Fibroblast of skin of abdomen (primary cell): Measurements from ENCODE around the gene VPS35L. TPM values are rescaled to one million over a fixed set of nuclear protein-coding genes. Genes with fewer than 3 reads are reported as not detected.

ENCODE experiments used
- DNase-seq: peaks from one replicate; pipeline ENCODE4 v3.0.0-alpha.2; 2013
- polyA plus RNA-seq, 2 experiments: library from polyadenylated mRNA; unstranded; fragments of 120-200 nt; gene quantifications; one replicate each; pipeline ENCODE4 v1.2.1, GENCODE V29; 2013; ENCODE audit not compliant: insufficient read length in 2 of 2

VPS35L gene, protein sequence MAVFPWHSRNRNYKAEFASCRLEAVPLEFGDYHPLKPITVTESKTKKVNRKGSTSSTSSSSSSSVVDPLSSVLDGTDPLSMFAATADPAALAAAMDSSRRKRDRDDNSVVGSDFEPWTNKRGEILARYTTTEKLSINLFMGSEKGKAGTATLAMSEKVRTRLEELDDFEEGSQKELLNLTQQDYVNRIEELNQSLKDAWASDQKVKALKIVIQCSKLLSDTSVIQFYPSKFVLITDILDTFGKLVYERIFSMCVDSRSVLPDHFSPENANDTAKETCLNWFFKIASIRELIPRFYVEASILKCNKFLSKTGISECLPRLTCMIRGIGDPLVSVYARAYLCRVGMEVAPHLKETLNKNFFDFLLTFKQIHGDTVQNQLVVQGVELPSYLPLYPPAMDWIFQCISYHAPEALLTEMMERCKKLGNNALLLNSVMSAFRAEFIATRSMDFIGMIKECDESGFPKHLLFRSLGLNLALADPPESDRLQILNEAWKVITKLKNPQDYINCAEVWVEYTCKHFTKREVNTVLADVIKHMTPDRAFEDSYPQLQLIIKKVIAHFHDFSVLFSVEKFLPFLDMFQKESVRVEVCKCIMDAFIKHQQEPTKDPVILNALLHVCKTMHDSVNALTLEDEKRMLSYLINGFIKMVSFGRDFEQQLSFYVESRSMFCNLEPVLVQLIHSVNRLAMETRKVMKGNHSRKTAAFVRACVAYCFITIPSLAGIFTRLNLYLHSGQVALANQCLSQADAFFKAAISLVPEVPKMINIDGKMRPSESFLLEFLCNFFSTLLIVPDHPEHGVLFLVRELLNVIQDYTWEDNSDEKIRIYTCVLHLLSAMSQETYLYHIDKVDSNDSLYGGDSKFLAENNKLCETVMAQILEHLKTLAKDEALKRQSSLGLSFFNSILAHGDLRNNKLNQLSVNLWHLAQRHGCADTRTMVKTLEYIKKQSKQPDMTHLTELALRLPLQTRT
- polyA plus RNA-seq (2013, experiment 1 of 2; ENCODE audit: insufficient read length): 51.1 TPM
- 53.1 TPM for polyA plus RNA-seq (2013, experiment 2 of 2; ENCODE audit: insufficient read length)

DNA sequence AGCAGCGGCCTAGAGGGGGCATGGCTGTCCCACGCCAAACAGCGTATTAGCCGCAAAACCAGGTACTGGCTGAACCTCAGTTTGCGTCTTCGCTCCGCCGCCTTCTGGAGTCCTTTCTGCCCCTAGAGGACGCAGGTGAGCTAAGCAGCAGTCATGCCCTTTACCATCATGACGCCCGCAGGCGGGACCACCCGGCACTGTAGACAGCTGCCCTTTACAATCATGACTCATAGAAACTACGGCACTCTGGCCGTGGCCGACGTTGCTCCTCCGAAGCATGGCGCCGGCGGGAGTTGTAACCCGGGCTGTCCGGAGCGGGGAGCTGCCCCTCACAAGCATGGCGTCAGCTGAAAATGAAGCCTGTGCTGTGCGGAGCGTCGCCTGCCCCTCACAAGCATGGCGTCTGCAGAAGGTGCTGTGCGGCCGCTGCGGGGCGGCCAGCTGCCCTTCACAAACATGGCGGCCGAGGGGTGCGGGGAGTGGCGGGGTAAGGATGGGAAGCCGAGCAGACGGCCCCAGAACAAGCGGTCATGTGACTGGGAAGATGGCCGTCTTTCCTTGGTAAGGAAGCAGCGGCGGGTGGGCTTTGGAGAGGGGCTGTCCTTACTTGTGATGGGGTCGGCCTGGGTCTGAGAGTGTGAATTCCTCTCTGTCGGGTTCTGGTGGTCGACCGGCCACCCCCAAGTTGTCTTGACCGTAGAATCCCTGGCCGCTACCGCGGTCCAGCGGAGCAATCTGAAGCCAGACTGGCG lies at the start of gene VPS35L:
TSS of gene VPS35L (plus strand) at position 518 of the 752 bp plus-strand sequence. CDS start at position 545, 27 bp downstream.
- peak; percentile 99 for DNase-seq

DNA sequence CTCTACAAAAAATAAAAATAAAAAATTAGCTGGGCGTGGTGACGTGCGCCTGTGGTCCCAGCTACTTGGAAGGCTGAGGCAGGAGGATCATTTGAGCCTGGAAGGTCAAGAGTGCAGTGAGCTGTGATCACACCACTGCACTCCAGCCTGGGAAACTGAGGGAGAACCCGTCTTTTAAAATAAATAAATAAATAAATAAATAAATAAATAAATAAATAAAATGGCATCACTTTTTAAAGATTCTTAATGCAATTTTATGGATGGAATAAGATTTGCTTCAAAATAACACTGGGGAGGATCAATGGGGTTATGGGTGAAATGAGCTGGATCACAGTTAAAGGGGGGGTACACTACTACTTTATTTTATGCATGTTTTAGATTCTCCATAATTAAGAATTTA lies 48.5 kb upstream of the VPS35L start:
- no peak for DNase-seq

DNA sequence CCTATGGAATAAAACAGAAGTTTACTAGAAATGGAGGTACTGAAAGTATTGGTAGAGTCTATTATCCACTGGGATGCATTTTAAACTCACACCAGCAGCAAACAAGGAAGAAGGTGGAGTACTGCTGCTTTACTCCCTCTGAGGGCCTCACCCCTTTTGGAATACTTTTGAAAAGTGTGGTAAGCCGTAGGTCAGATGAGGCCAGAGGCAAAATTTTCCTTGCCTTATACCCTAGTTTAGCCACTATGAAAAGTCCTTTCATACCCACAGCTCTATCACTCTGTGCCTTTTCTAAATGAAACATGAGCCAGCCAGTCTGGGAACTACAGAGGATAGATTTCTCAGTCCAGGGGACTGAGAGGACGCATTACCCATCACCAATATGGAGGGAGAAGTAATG lies 47.6 kb upstream of the VPS35L start:
- no peak for DNase-seq

DNA sequence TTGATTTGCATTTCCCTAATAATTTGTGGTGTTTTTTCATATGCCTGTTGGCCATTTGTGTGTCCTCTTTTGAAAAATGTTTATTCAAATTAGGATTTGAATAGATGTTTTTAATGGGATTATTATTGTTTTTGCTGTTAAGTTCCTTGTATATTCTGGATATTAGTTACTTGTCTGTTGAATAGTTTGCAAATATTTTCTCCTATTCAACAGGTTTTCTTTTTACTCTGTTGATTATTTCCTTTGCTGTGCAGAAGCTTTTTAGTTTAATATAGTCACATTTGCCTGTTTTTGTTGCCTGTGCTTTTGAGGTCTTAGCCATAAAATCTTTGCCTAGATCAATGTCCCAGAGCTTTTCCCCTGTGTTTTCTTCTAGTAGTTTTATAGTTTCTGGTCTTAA lies 43.2 kb upstream of the VPS35L start:
- DNase-seq: no peak

DNA sequence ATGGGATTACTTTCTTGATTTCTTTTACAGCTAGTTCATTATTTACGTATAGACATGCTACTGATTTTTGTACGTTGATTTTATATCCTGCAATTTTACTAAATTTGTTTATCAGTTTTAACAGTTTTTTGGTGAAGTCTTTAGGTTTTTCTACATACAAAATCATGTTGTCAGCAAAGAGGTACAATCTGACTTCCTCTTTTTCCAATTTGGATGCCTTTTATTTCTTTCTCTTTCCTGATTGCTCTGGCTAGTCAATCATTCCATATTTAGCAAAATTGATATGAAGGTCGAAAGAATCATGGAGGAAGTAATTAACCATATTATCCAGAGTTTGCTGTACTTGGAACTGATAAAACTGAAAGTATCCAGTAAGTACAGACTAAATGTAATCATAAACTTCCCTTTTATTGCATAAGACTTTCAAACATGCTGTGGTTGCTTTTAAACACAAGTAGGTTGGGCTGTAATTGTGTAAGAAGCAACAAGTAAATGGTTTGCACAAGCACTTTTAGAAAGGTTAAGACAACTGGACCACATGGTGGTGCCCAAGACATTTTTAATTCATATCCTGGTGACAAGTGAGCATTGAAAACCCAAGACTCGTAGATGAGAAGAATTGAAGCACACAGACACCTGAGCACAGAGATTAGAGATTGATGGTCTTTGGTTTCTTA lies 42.0 kb upstream of the VPS35L start:
- DNase-seq: no peak

DNA sequence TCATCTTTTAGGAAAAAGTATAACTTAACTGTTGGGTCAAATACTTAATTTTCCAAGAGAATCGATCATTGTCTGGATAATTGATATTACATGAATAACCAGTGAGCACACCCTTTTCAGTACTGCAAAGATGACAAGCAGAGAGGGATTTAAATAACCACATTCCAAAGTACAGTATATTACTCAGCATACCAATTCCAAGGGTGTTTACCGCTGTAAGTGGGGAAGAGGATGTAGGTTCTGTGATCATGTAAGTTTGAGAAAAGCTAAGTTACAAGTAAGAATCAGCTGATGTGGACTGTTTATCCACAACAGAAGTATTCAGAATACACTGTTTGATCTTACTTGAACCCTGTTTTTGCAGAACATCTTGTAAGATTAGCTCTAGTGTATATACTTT lies 39.7 kb upstream of the VPS35L start:
- DNase-seq: no peak

DNA sequence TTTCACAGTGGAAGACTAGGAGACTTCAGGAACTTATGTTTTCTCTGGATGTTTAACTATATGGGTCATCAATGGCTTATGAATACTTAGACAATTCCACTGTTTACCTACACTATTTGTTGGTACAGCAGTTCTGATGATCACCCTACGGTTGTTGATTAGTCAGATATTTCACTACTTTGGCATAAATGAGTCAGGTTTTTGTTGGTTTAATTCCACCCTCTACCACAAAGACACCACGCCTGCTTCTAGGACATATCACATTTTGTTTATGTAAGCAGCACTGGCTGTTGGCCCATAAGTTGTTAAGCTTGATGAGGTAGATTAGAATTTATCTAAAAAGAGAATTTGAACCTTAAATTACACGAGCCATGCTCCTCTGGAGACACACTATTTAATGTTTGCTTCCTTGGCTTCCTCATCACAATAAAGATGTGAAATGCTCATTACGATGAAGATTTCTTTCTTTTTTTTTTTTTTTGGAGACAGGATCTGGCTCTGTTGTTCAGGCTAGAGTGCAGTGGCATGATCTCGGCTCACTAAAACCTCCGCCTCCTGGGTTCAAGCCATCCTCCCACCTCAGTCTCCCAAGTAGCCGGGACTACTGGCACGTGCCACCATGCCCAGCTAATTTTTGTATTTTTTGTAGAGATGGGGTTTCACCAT lies 37.9 kb upstream of the VPS35L start:
- no peak for DNase-seq

DNA sequence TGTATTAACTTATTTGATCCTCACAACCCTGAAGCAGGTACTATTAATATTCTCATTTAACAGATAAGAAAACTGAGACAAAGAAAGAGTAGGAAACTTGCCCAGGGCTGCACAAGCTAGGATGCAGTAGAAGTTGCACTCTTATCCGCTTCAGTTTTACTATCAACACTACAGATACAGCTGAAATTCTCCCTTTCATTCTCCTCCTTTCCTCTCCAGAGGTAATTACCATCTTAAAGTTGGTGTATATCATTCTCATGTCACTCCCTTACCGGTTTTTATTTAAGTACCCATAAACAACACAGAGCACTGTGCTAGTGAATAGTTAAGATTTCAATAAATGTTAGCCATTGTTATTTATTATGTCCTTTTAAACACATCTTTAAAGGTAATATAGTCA lies 37.1 kb upstream of the VPS35L start:
- no peak for DNase-seq

DNA sequence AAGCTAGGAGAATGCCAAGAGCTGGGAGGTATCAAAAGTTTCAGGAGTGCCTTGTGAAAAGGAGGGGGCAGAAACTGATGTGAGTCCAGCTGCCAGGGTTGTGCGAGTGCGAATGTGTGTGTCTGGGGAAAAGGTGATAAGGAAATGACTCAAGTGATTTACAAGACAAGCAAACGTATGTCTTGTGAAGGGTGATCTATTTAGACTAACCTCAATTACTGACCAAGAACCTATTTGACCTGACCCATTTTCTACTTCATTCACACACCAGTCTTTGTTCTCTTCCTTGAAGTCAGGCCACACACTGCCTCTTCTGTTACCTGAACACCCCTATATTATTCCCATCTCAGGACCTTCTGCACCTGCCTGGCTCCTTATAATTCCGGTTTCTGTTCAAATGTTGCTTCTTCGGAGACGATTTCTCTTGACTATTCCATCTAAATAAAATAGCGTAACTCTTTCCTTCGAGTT lies 34.6 kb upstream of the VPS35L start:
- no peak for DNase-seq

DNA sequence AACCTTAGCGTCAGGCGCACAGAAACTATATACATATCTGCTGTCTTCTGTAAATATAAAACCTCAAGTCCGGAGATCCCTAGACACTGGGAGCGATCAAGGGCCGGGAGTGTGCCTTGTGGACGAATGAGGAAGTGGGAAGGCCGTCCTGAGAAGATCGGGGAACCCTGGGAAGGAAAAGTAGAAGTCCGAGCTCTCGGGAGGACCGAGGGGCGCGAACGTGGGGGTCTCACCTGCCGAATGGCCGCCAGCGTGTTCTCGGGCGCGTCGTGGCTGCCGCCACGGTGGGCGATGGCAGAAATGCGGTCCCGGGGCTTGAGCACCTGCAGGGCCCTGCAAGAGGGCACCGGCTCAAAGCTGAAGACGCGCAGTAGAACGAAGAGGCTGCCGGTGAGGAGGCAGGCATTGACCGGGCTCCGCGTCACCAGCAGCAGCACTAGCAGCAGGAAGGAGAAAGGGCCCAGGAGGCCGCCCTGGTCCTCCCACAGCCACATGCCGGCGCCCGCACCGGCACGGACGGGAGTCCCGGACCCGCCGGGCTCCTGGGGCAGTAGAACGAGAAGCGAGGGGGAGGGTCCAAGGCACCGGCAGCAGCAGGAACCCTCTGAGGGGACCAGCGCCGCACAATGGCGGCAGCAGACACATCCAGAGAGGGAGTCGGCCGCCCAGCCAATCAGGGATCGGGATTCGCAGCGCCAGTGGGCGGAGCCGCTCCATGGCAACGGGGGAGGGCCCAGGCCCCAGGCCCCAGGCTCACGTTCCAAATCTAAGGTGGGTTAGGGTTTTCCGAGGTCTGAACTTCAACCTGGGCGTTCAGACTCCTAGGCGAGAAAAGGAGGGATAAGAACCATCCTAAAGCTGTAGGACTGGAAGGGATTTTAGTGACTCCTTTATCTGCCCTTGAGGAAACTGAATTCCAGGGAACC lies 33.8 kb upstream of the VPS35L start, which contains the start of gene GDE1:
TSS of gene GDE1 (minus strand) at position 628 of the 926 bp plus-strand sequence. CDS start at position 494, 134 bp downstream.
- peak; percentile 88 for DNase-seq

DNA sequence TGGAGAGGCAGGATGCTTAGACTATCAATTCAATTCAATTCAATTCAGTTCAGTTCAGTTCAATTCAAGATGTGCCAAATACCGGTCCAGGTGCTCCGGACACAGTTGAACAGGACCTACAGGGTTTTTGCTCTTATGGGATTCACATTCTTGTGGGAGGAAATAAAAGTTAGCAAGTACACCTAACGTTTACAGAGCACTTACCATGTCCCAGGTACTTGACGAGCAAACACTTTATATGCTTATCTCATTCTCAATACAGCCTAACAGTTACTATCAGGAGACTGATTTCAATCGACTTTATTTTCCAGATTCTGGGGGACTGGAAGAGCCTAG lies 33.1 kb upstream of the VPS35L start:
- DNase-seq: no peak

DNA sequence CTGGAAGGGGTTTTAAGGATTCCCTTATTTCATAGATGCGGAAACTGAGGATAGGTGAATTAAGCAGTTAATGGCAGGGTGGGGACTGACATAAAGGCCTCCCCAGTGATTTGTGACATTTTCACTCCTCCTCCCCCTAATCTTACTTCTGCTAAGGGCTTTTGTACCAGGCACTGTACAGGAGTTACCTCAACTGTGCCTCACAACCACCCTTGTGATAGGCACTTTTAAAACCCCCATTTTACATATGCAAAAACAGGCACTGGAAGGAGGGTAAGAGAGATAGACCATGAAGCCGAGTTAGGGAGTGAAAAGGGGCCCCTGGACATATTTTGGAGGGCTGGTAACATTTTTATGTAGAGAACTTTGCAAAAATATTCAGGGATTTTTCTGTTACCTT lies 32.7 kb upstream of the VPS35L start:
- no peak for DNase-seq

DNA sequence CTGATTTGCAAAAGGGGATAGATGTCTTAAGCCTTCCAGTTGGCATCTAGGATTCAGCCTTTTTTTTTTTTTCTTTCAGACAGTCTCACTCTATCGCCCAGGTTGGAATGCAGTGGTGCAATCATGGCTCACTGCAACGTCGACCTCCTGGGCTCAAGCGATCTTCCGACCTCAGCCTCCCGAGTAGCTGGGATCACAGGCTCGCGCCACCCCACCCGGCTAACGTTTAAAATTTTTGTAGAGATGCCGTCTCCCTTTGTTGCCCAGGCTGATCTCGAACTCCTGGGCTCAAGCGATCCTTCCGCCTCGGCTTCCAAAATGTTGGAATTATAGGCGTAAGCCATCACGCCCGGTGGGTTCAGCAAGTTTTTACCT lies 32.3 kb upstream of the VPS35L start:
- no peak for DNase-seq

DNA sequence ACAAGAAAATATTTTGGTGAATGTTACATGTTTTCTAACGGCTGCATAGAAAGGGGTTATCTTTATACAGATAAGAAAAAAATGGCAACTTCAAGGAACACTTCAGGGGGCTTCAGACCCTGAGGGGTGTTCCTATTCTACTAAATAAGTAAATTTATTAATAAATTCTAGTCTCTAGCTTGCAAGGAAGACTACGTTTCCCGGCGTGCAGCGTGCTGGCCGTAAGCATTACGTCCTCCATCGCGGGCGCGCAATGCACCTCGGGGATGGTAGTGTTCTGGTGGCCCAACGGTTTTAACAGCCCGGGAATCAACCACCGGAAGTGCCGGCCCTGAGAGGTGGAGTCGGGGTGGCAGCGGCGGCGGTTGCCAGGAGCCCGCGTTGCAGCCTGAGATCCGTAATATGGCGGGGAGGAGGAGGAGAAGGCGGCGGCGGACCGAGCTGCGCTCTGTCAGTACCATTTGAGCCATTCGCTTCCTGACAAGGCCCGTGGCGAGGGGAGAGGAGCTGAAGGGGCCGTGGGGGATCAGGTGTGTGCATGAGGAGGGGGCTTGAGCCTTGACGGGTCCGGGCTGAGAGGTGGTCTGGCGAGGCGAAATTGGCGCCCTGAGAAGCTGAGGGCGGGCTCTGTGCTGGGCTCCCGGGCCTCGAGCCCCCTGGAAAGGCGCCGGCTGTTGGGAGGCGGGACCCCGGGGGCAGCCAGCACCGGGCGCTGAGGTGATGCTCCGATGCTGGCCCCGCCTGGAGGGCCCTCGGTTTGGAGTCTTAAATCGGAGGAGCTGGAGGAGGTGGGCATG lies 31.7 kb upstream of the VPS35L start, which contains the start of gene CCP110:
TSS of gene CCP110 (plus strand) at position 384 of the 797 bp plus-strand sequence. CDS start 3,940 bp downstream, outside the sequence.
- peak; percentile 95 for DNase-seq

DNA sequence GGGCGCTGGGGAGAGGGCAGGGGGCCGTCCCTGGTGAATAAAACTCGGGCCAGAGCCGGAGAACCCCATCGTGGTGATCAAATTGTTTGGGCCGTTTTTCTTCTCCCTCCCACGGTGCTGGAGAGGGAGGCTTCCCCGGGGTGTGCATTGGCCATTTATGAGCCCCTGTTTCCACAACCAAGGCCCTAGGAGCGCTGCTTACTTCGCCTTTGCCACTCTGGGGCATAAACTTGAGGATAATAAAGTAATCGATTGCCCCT lies 31.2 kb upstream of the VPS35L start:
- DNase-seq: no peak

DNA sequence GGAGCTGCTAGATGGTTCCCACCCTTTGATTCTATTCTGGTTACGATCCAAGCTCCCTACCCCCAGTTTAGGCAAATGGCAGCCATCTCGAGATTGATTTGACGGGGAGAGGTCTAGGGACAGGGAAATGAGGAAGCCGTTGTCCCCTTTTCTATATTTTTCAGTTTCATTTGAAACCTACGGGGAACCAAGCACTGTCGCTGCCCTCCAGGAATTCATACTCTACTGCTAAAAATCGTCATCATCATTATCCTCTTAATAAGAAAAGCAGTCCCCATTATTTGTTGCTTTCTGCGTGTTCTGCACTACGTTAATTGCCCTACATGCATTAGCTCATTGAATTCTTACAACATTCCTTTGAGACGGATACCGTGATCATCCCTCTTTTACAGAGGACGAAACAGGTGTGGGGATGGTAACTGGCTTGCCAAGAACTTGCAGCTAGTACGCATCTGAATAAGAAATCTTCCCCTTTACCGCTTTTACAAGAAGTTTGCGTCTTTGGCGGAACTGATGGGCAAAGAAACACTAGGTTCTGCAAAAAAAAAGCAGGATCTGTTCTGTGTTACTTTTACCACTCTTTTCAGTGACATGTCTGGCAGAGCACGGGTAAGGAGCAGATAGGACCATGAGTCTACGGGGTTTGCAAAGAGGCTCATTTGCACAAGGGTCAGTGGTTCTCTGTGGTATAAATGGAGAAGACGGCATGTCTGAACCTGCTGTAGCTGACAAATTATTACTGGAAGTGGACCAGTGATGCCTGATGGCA lies 30.7 kb upstream of the VPS35L start:
- no peak for DNase-seq

DNA sequence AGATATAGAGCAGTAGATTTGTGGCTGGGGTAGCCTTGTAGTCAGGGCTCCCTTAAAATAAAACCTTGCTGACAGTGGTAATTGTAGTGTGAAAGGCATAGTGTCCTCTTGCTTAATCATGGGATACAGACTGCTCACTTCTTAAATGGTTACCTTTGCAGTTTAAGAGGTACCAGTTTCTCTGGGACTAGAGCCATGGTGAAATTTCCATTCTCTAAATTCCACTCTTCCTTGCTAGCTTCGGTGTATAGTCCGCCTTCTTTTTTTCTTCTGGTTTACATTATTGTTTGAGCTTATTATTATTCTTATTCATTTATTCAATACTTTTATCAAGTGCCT lies 30.1 kb upstream of the VPS35L start:
- no peak for DNase-seq

DNA sequence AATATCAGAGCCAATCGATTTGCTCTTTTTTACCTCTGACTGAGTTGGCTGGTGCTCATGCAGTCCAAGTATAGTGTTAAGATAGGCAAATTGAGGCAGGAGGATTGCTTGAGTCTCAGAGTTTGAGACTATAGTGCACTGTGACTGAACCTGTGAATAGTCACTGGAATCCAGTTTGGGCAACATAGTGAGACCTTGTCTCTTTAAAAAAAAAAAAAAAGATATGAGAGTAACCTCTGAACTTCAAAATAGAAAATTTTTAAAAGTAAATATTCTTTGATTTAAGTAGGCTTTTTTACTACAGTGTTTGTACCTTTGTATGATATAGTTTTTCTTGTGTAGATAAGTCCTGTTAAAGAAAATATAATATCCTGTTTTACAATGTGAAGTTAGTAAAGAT lies 28.3 kb upstream of the VPS35L start:
- DNase-seq: no peak

DNA sequence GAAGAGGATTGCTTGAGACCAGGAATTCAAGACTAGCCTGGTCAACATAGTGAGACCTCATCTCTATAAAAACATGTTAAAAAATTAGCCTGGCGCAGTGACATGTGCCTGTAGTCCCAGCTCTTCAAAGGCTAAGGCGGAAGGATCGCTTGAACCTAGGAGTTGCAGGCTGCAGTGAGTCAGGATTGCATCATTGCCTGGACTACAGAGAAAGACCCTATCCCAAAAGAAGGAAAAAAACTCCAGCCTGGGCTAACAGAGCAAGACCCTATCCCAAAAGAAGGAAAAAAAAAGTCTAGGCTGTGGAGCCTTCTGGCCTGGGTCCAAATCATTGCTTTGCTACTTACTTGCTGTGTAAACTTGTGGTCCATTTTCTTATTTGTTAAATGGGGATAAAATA lies 26.8 kb upstream of the VPS35L start:
- DNase-seq: no peak
